ENCODE measurements around the gene LIPC. TPM values are rescaled to one million over a fixed set of nuclear protein-coding genes. Genes with fewer than 3 reads are reported as not detected.

LIPC gene
- total and polyA plus RNA-seq, 9 of the 15 experiments (the other 6 are each of a cell fraction or from before 2014, with no cell fraction given) = 0.07 to 0.41 (median 0.11) TPM; not detected in 2

GRCh38 chr15:58486062-58486461, 54.3 kb downstream of the LIPC start (continued):
- TF ChIP-seq ZNF609 (CRISPR knock-in tag; IDR thresholded peaks at IDR 0.05; ENCODE audit: borderline replicate concordance) = no peak
- peak; percentile 33; the same call in 1 of the 2 replicates for TF ChIP-seq EGR1 (conservative IDR thresholded peaks at IDR 0.05)
- TF ChIP-seq CBFA2T3 (IDR thresholded peaks at IDR 0.05) = peak; percentile 83
- TF ChIP-seq CREB3 (tag; conservative IDR thresholded peaks at IDR 0.05; ENCODE audit: low read depth) = no peak
- TF ChIP-seq FOXP1 (CRISPR knock-in tag; IDR thresholded peaks at IDR 0.05) = no peak
- TF ChIP-seq NFE2 (IDR thresholded peaks at IDR 0.05; ENCODE audit: low read depth) = peak; percentile 28; the same call in 1 of the 2 replicates
- TF ChIP-seq FOSL1 (tag; conservative IDR thresholded peaks at IDR 0.05) = peak; percentile 62
- TF ChIP-seq ATF3 (IDR thresholded peaks at IDR 0.05) = peak; percentile 16; the same call in 1 of the 2 replicates
- TF ChIP-seq ATF3 (CRISPR knock-in tag; conservative IDR thresholded peaks at IDR 0.05) = no peak
- TF ChIP-seq, protein P1, sequence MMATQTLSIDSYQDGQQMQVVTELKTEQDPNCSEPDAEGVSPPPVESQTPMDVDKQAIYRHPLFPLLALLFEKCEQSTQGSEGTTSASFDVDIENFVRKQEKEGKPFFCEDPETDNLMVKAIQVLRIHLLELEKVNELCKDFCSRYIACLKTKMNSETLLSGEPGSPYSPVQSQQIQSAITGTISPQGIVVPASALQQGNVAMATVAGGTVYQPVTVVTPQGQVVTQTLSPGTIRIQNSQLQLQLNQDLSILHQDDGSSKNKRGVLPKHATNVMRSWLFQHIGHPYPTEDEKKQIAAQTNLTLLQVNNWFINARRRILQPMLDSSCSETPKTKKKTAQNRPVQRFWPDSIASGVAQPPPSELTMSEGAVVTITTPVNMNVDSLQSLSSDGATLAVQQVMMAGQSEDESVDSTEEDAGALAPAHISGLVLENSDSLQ (IDR thresholded peaks at IDR 0.05) = peak; percentile 41; the same call in 1 of the 2 replicates
- no peak for TF ChIP-seq SP2 (IDR thresholded peaks at IDR 0.05; ENCODE audit: extremely low read depth, low read depth, low read length, poor library complexity, severe bottlenecking)
- TF ChIP-seq ZNF263 (CRISPR knock-in tag; IDR thresholded peaks at IDR 0.05; ENCODE audit: borderline replicate concordance) = peak; percentile 45; the same call in 1 of the 2 replicates
- TF ChIP-seq NEUROD1 (IDR thresholded peaks at IDR 0.05; ENCODE audit: borderline replicate concordance, low read depth, low read length, partially characterized antibody) = peak; percentile 26
- no peak for TF ChIP-seq NR3C1 (CRISPR knock-in tag; IDR thresholded peaks at IDR 0.05)
- no peak for TF ChIP-seq CBX5 (IDR thresholded peaks at IDR 0.05; ENCODE audit: borderline replicate concordance, low read depth)
- no peak for TF ChIP-seq ZNF23 (CRISPR knock-in tag; IDR thresholded peaks at IDR 0.05)
- TF ChIP-seq, protein P2, sequence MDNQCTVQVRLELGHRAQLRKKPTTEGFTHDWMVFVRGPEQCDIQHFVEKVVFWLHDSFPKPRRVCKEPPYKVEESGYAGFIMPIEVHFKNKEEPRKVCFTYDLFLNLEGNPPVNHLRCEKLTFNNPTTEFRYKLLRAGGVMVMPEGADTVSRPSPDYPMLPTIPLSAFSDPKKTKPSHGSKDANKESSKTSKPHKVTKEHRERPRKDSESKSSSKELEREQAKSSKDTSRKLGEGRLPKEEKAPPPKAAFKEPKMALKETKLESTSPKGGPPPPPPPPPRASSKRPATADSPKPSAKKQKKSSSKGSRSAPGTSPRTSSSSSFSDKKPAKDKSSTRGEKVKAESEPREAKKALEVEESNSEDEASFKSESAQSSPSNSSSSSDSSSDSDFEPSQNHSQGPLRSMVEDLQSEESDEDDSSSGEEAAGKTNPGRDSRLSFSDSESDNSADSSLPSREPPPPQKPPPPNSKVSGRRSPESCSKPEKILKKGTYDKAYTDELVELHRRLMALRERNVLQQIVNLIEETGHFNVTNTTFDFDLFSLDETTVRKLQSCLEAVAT (IDR thresholded peaks at IDR 0.05) = 0 out of 4 replicates have a peak, but pooled peaks of 1 of the 2 experiments have one; percentile 31
- TF ChIP-seq KDM1A (IDR thresholded peaks at IDR 0.05) = 0 out of 4 replicates have a peak, but pooled peaks of 1 of the 2 experiments have one; percentile 60
- peak; percentile 43 for TF ChIP-seq DPF2 (IDR thresholded peaks at IDR 0.05)
